Endothelial cell of umbilical vein (primary cell): ENCODE results near the gene USB1. TPM values are rescaled to one million over a fixed set of nuclear protein-coding genes. Genes with fewer than 3 reads are reported as not detected.

Experiments used
- BruUV-seq: library from RNA; stranded (reverse); fragments of 400-500 nt; replicated peaks from 2 replicates; lab custom pipeline; 2021; lab: Mats Ljungman, UMichigan
- CTCF ChIA-PET: fragments of 300-600, 350-600 bp; sonication (Branson Sonifier 250); formaldehyde crosslinking; loops from one replicate; lab custom pipeline; 2021; ENCODE audit warnings: antibody characterized with exemption, inconsistent platforms; lab: Charles Lee
- POLR2A ChIA-PET: fragments of 300-600, 350-600 bp; sonication (Branson Sonifier 250); formaldehyde crosslinking; loops from one replicate; lab custom pipeline; 2021; ENCODE audit warnings: antibody characterized with exemption, inconsistent platforms; lab: Charles Lee
- DNase-seq: peaks from one replicate; pipeline ENCODE4 v3.0.0-alpha.2; 2011; ENCODE audit warnings: low read depth, low spot score
- FAIRE-seq: peaks from 2 replicates; lab custom pipeline; 2011; peaks lifted over from hg19 to GRCh38; lab: Jason Lieb, UNC
- H2AFZ ChIP-seq: 2 replicates; pipeline ENCODE4 v1.6.0; 2012; ENCODE audit warnings: low read depth, low read length, control low read depth, inconsistent platforms
- H3K27ac ChIP-seq: 2 replicates; pipeline ENCODE4 v1.5.1; 2011; ENCODE audit warnings: low read depth, mild to moderate bottlenecking, control low read depth, low read length, moderate library complexity; ENCODE audit not compliant: insufficient read depth
- H3K27me3 ChIP-seq, 2 experiments: 2 replicates each; pipeline versions ENCODE4 v1.6.0 to v1.6.1; 2011; ENCODE audit warnings: low read length in 2 of 2, mixed read lengths in 1 of 2; ENCODE audit not compliant: control insufficient read depth in 2 of 2, insufficient read depth in 2 of 2
- H3K36me3 ChIP-seq, 2 experiments: 2 replicates in 1 of 2; 3 replicates in 1 of 2; pipeline ENCODE4 v1.5.1; 2011; ENCODE audit warnings: low read length in 2 of 2, mild to moderate bottlenecking in 1 of 2, moderate library complexity in 1 of 2; ENCODE audit not compliant: control insufficient read depth in 2 of 2, insufficient read depth in 2 of 2; ENCODE audit errors: extremely low read depth in 1 of 2
- H3K4me1 ChIP-seq: 3 replicates; pipeline ENCODE4 v1.5.1; 2011; ENCODE audit warnings: mild to moderate bottlenecking, low read length; ENCODE audit not compliant: control insufficient read depth, insufficient read depth; ENCODE audit errors: extremely low read depth
- H3K4me2 ChIP-seq: 2 replicates; pipeline ENCODE4 v1.6.1; 2011; ENCODE audit warnings: low read length, control low read depth, mixed read lengths; ENCODE audit not compliant: insufficient read depth
- H3K4me3 ChIP-seq, 3 experiments: fragments of 200-600 bp in 1 of 3; sonication (generic), shearing (Covaris generic) in 1 of 3; replicated peaks in 1 of 3; 2 replicates each; pipeline ENCODE4 v1.5.1; 2011 to 2016; ENCODE audit warnings: control low read depth in 3 of 3, low read length in 3 of 3, mild to moderate bottlenecking in 2 of 3, inconsistent platforms in 1 of 3, low read depth in 1 of 3, moderate library complexity in 1 of 3; ENCODE audit not compliant: insufficient read depth in 1 of 3
- H3K79me2 ChIP-seq: 2 replicates; pipeline ENCODE4 v1.6.0; 2012; ENCODE audit warnings: low read length, inconsistent platforms; ENCODE audit not compliant: control insufficient read depth, insufficient read depth
- H3K9ac ChIP-seq: replicated peaks from 2 replicates; pipeline ENCODE3; 2011; ENCODE audit warnings: low read length, control low read depth; ENCODE audit not compliant: insufficient read depth; ENCODE audit errors: extremely low read depth
- H3K9me1 ChIP-seq: replicated peaks from 3 replicates; pipeline ENCODE4 v1.6.0; 2011; ENCODE audit warnings: mild to moderate bottlenecking, low read length; ENCODE audit not compliant: control insufficient read depth, insufficient read depth; ENCODE audit errors: extremely low read depth
- H3K9me3 ChIP-seq: replicated peaks from 2 replicates; pipeline ENCODE4 v1.5.1; 2012; ENCODE audit warnings: low read length, inconsistent platforms; ENCODE audit not compliant: control insufficient read depth, insufficient read depth
- H4K20me1 ChIP-seq: replicated peaks from 2 replicates; pipeline ENCODE3; 2011; ENCODE audit warnings: mild to moderate bottlenecking, low read length; ENCODE audit not compliant: control insufficient read depth, insufficient read depth; ENCODE audit errors: extremely low read depth
- CTCF ChIP-seq, 2 donors: IDR thresholded peaks; 1 replicate in 1 of 2; 2 replicates in 1 of 2; pipeline ENCODE4 v1.5.1; 2011; ENCODE audit warnings: low read length in 2 of 2, mild to moderate bottlenecking in 2 of 2, moderate library complexity in 2 of 2, control low read depth in 1 of 2, inconsistent platforms in 1 of 2, low read depth in 1 of 2; ENCODE audit not compliant: insufficient read depth in 1 of 2; ENCODE audit errors: extremely low read depth in 1 of 2
- EZH2 ChIP-seq: IDR thresholded peaks from 2 replicates; pipeline ENCODE4 v1.6.1; 2012; ENCODE audit warnings: borderline replicate concordance, low read depth, mild to moderate bottlenecking, moderate library complexity, low read length, inconsistent platforms; ENCODE audit not compliant: severe bottlenecking
- FOS ChIP-seq: IDR thresholded peaks from 2 replicates; pipeline ENCODE4 v1.6.1; 2011; ENCODE audit warnings: mild to moderate bottlenecking, low read length, moderate library complexity, borderline replicate concordance; ENCODE audit not compliant: insufficient read depth
- GATA2 ChIP-seq: IDR thresholded peaks from 2 replicates; pipeline ENCODE4 v1.7.0; 2011; ENCODE audit warnings: low read depth, mild to moderate bottlenecking, moderate library complexity, mixed read lengths, low read length; ENCODE audit not compliant: insufficient read length, insufficient read depth
- JUN ChIP-seq: IDR thresholded peaks from 2 replicates; pipeline ENCODE4 v1.6.1; 2011; ENCODE audit warnings: borderline replicate concordance, low read depth; ENCODE audit not compliant: insufficient read length, insufficient read depth
- MAX ChIP-seq: IDR thresholded peaks from 2 replicates; pipeline ENCODE4 v1.6.1; 2011; ENCODE audit not compliant: insufficient read depth, insufficient read length
- MYC ChIP-seq: IDR thresholded peaks from one replicate; pipeline ENCODE4 v1.6.1; 2011; ENCODE audit warnings: mild to moderate bottlenecking, low read depth, low read length
- POLR2A ChIP-seq: IDR thresholded peaks from 2 replicates; pipeline ENCODE4 v1.6.1; 2012; ENCODE audit warnings: low read depth, mild to moderate bottlenecking, control low read depth, low read length
- POLR2AphosphoS5 ChIP-seq: IDR thresholded peaks from 2 replicates; pipeline ENCODE4 v1.6.1; 2012; ENCODE audit warnings: low read depth, mild to moderate bottlenecking, control low read depth, low read length, moderate library complexity; ENCODE audit not compliant: insufficient read depth
- dilution Hi-C: fragments of 300-500 bp; cut with MboI; formaldehyde crosslinking; loops from one replicate; pipeline ENCODE4 v1.15.0; 2019; ENCODE audit warnings: low sequenced_read_pairs; ENCODE audit not compliant: extremely low pct_ligation_motif_present
- intact Hi-C: fragments of 100-400 bp; cut with micrococcal nuclease; formaldehyde crosslinking; loops from one replicate; pipeline ENCODE4 v1.10.0; 2022
- polyA plus RNA-seq, 4 experiments: library from polyadenylated mRNA; depleted of rRNA in 3 of 4; stranded (reverse) in 3 of 4; unstranded in 1 of 4; fragments of >200 nt; gene quantifications; 2 replicates each; pipeline versions ENCODE4 v1.2.1 to v1.2.3, GENCODE V29; 2011 to 2012; ENCODE audit warnings: missing spikeins in 1 of 4
- total RNA-seq: library from RNA; stranded (reverse); gene quantifications from 2 replicates; pipeline ENCODE4 v1.2.3, GENCODE V29; 2021

The USB1 gene
- total and polyA plus RNA-seq, 2 donors (not counting 3 experiments of a cell fraction or from before 2014, with no cell fraction given) = 64.6 to 83.8 TPM

GRCh38 chr16:57958544-57958943 lies 42.7 kb upstream of the USB1 start:
- no peak for FAIRE-seq

More at GRCh38 chr16:57958544-57958943, 42.7 kb upstream of the USB1 start:
- Histone ChIP-seq H3K27me3 (no peaks in the 10 kb centered on the region), H3K27ac (no peak overlapping the region), H3K36me3 (no peaks in the 10 kb centered on the region), H3K4me3 (no peak overlapping the region), H2AFZ (no peak overlapping the region), H3K4me1 (no peaks in the 10 kb centered on the region), H3K4me2 (no peak overlapping the region), H3K9ac (no peak overlapping the region), H4K20me1 (no peaks in the 10 kb centered on the region), H3K79me2 (no peaks in the 10 kb centered on the region), H3K9me3 (no peaks in the 10 kb centered on the region), H3K9me1 (no peaks in the 10 kb centered on the region)
- BruUV-seq = no TSS peak
- dilution Hi-C loops (no loop called here), intact Hi-C loops (no loop called here)
- POLR2A ChIA-PET = no interaction called here
- CTCF ChIA-PET = interaction anchor here (2.8 kb wide), 1 partner anchor 12 kb away, joined by 8 read pairs; no protein-coding TSS in a partner anchor
- no peak for DNase-seq
- no peak for TF ChIP-seq JUN
- TF ChIP-seq POLR2AphosphoS5 = no peak
- no peak for TF ChIP-seq POLR2A
- no peak for TF ChIP-seq EZH2
- no peak for TF ChIP-seq FOS
- no peak for TF ChIP-seq MYC
- no peak for TF ChIP-seq MAX
- no peak for TF ChIP-seq CTCF (IDR thresholded peaks at IDR 0.05; ENCODE audit: extremely low read depth in 1 of 2, insufficient read depth in 1 of 2, low read depth in 1 of 2, low read length in 2 of 2)
- no peak for TF ChIP-seq GATA2
